A549 (cell line): ENCODE results near the gene RBBP4.

ENCODE experiments used
- CBX8 ChIP-seq: fragments of 200-600 bp; sonication (generic); IDR thresholded peaks from 2 replicates; pipeline ENCODE4 v1.6.1; 2016
- CTCF ChIP-seq: fragments of >200 bp; sonication (Bioruptor Twin); formaldehyde crosslinking; IDR thresholded peaks from 3 replicates; pipeline ENCODE4 v1.5.1; 2016
- EP300 ChIP-seq, 2 experiments: fragments of >200 bp; sonication (Bioruptor Twin); formaldehyde crosslinking; IDR thresholded peaks; 2 replicates in 1 of 2; 3 replicates in 1 of 2; pipeline ENCODE4 v1.6.1; 2016 to 2017
- HEYL ChIP-seq: fragments of 250-450 bp; sonication (Bioruptor Pico); IDR thresholded peaks from 2 replicates; pipeline ENCODE4 v1.8.0; 2021; ENCODE audit warnings: mild to moderate bottlenecking, moderate library complexity
- JUN ChIP-seq, 2 experiments: fragments of >200 bp; sonication (Bioruptor Twin); formaldehyde crosslinking; IDR thresholded peaks; 2 replicates in 1 of 2; 3 replicates in 1 of 2; pipeline ENCODE4 v1.6.1; 2016 to 2017
- MAFK ChIP-seq: fragments of 450-650 bp; IDR thresholded peaks from 2 replicates; pipeline ENCODE4 v1.6.1; 2014; ENCODE audit not compliant: partially characterized antibody
- MAX ChIP-seq: IDR thresholded peaks from 2 replicates; pipeline ENCODE4 v1.6.1; 2012
- PBX3 ChIP-seq: IDR thresholded peaks from 2 replicates; pipeline ENCODE4 v1.6.1; 2012
- RAD21 ChIP-seq, 2 experiments: fragments of >200 bp in 1 of 2; sonication (Bioruptor Twin) in 1 of 2; formaldehyde crosslinking in 1 of 2; IDR thresholded peaks in 1 of 2; conservative IDR thresholded peaks in 1 of 2; 2 replicates in 1 of 2; 3 replicates in 1 of 2; pipeline ENCODE4 v1.6.1; 2012 to 2018; ENCODE audit warnings: inconsistent platforms in 1 of 2
- RFX5 ChIP-seq: fragments of 450-650 bp; IDR thresholded peaks from 2 replicates; pipeline ENCODE4 v1.7.1; 2014; ENCODE audit warnings: antibody characterized with exemption, mild to moderate bottlenecking, moderate library complexity
- TP53 ChIP-seq: fragments of 250-450 bp; sonication (Bioruptor Pico); IDR thresholded peaks from 2 replicates; pipeline ENCODE4 v1.5.0; 2021; ENCODE audit warnings: mild to moderate bottlenecking, moderate library complexity

GRCh38 chr1:32606565-32607371 lies 44.2 kb upstream of the RBBP4 start:
- TF ChIP-seq JUN (IDR thresholded peaks at IDR 0.05), result no peak
- TF ChIP-seq EP300 (IDR thresholded peaks at IDR 0.05), result no peak
- no peak for TF ChIP-seq CTCF
- TF ChIP-seq RFX5, result no peak
- no peak for TF ChIP-seq HEYL
- TF ChIP-seq TP53, result no peak
- no peak for TF ChIP-seq MAFK
- TF ChIP-seq PBX3, result no peak
- no peak for TF ChIP-seq RAD21 (conservative IDR thresholded peaks at IDR 0.05 in 1 of 2, IDR thresholded peaks at IDR 0.05 in 1 of 2)
- TF ChIP-seq CBX8, result no peak
- no peak for TF ChIP-seq MAX
